Ectodermal cell (in vitro differentiated cells): ENCODE measurements around the gene LAMA1.

Experiments
- H3K27ac ChIP-seq: 2 replicates; pipeline ENCODE4 v1.7.0; 2013; ENCODE audit warnings: mild to moderate bottlenecking, low read depth, low read length; ENCODE audit not compliant: insufficient read depth, poor library complexity, severe bottlenecking
- H3K27me3 ChIP-seq: 2 replicates; pipeline ENCODE4 v1.7.0; 2013; ENCODE audit warnings: mild to moderate bottlenecking, low read length; ENCODE audit not compliant: insufficient read depth, control insufficient read depth, poor library complexity, severe bottlenecking
- H3K36me3 ChIP-seq: one replicate; pipeline ENCODE4 v1.7.0; 2013; ENCODE audit warnings: low read length; ENCODE audit not compliant: control insufficient read depth, insufficient read depth
- H3K4me1 ChIP-seq: one replicate; pipeline ENCODE4 v1.7.0; 2013; ENCODE audit warnings: low read length; ENCODE audit not compliant: control insufficient read depth, insufficient read depth
- H3K4me3 ChIP-seq: 2 replicates; pipeline ENCODE4 v1.7.0; 2013; ENCODE audit warnings: low read depth, low read length, control low read depth; ENCODE audit not compliant: insufficient read depth
- H3K9me3 ChIP-seq: 2 replicates; pipeline ENCODE4 v1.7.0; 2013; ENCODE audit warnings: mild to moderate bottlenecking, low read length, moderate library complexity; ENCODE audit not compliant: control insufficient read depth
- WGBS, 2 experiments: methylation state at CpG; one replicate each; pipeline ENCODE4 v1.1.7; 2013; ENCODE audit warnings: missing lambda C conversion rate in 2 of 2; 5-methylcytosine and 5-hydroxymethylcytosine counted together

The LAMA1 gene

DNA sequence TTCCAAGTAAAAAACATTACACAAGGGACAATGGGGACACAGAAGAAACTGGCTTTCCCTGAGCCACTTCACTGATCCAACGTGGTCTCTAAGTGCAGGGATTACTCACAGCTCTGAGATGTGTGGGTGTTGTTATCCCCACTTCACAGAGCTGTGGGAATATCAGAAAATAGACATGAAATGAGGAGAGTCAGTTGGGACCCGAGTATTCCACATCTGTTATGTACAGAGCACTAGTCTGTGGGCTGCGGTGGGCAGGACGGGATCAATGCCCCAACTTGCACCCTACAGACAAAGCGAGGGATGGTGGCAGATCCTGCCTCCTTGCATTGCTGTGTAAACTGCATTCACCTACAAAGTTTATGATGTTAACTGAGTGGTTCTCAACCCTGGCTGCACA is 11.7 kb downstream of the LAMA1 start:
- H3K4me3 ChIP-seq: no peak overlapping the region
- WGBS, 2 experiments: 95 to 96% methylated on average over 5 of the region's 5 CpGs
- H3K36me3 ChIP-seq: no peaks in the 10 kb centered on the region
- peaks cover 4% of the 10 kb centered on the region for H3K4me1 ChIP-seq
- H3K9me3 ChIP-seq: no peaks in the 10 kb centered on the region
- H3K27me3 ChIP-seq: no peaks in the 10 kb centered on the region
- no peak overlapping the region for H3K27ac ChIP-seq

DNA sequence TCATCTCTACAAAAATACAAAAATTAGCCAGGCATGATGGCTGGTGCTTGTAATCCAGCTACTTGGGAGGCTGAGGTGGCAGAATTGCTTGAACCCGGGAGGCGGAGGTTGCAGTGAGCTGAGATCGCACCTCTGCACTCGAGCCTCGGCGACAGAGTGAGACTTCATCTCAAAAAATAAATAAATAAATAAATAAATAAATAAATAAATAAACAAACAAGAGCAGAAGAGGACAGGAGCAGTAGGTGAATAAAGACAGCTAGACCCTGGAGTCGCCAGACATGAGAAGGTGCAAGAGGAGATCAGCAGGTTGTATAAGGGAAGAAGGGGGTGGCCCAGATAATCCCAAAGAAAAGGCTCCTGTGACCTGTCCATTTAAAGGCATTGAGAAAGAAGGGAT is 12.3 kb downstream of the LAMA1 start:
- Histone ChIP-seq H3K27ac (no peak overlapping the region), H3K4me1 (peaks cover 3% of the 10 kb centered on the region), H3K36me3 (no peaks in the 10 kb centered on the region), H3K27me3 (no peaks in the 10 kb centered on the region), H3K9me3 (no peaks in the 10 kb centered on the region), H3K4me3 (no peak overlapping the region)
- WGBS, 2 experiments: 96 to 98% methylated on average over 4 to 7 of the region's 7 CpGs

DNA sequence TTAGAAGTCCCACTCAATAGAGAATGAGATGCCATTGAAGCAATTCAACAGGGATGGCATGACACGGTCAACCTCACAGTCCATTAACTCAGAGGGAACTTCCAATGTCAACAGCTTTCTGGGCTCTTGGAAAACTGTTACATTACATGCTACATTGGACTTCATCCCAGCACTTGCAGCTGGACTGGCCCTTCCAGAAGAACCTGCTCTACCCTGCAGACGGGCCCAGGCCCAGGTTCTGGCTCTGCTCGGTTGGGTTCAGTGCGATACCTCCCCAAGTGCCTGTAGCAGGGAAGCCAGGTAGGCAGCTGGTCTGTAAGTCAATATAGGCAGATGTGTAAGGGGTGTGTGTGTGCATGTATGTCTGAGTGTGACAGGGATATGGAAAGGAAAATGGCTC is 12.9 kb downstream of the LAMA1 start:
- peaks cover 3% of the 10 kb centered on the region for H3K4me1 ChIP-seq
- no peaks in the 10 kb centered on the region for H3K36me3 ChIP-seq
- no peak overlapping the region for H3K4me3 ChIP-seq
- H3K9me3 ChIP-seq: no peaks in the 10 kb centered on the region
- H3K27ac ChIP-seq: no peak overlapping the region
- no peaks in the 10 kb centered on the region for H3K27me3 ChIP-seq
- 94 to 96% methylated on average over 4 of the region's 4 CpGs for WGBS, 2 experiments

DNA sequence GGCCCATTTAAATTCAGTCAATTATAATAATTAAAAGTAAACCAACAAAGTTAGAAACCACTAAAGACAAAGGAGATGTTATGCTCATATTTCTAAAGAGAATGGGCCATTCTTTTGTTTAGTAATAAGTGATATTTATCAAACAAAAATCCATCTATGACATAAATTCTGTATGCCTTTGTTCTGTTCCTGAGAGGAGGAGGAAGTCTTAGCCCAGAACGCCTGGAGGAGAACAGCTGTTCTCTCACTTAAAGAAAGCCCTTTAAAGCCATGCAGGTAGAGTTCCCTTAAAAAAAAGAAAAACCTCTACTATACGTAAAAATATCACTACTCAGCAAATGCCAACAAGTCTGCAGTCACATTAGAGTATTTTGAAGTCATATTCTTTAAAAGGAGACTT is 15.5 kb downstream of the LAMA1 start:
- 80 to 88% methylated on average over 1 of the region's 2 CpGs for WGBS, 2 experiments
- Histone ChIP-seq H3K27me3 (no peaks in the 10 kb centered on the region), H3K27ac (no peak overlapping the region), H3K4me3 (no peak overlapping the region), H3K9me3 (no peaks in the 10 kb centered on the region), H3K36me3 (no peaks in the 10 kb centered on the region), H3K4me1 (no peaks in the 10 kb centered on the region)

DNA sequence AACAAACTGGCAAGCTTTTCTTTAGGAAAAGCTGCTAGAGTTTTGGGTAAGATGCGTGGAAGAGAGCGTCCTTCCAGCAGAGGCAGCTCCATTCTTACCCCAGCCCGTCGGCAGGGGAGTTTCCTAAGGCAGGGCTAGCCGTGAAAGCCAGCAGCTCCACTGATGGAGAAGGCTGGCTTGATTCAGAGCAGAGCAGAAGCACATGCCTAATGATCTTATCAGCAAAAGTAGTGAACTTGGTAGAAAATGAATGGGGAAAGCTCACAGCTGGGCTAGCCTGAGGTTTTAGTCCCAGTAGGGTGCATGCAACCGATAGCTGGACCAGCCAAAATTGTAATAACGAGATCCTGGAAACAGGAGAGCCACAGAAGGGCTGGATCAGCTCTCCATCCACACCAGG is 20.8 kb downstream of the LAMA1 start:
- Histone ChIP-seq H3K4me3 (no peak overlapping the region), H3K36me3 (no peaks in the 10 kb centered on the region), H3K27ac (no peak overlapping the region), H3K4me1 (peaks cover 5% of the 10 kb centered on the region), H3K9me3 (no peaks in the 10 kb centered on the region), H3K27me3 (no peaks in the 10 kb centered on the region)
- WGBS, 2 experiments: 77 to 79% methylated on average over 7 of the region's 7 CpGs

DNA sequence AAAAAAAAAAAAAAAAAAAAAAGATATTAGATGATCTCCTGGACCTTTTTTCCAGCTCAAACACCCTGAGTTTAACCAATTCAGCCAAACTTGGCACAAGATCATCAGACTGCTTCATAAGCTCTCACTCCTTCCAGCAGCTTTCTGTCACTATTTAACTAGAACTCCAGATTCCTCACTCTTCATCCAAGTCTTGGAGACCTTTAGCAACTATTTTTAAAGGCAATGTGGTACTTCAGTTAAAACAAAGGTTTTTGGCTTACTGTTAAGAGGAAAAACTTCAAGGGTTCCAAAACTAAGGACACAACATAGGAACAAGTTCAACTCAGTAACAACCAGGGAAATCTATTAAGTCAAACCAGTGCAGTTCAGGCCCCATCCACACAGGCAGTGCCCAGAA is 23.2 kb downstream of the LAMA1 start:
- Histone ChIP-seq H3K36me3 (no peaks in the 10 kb centered on the region), H3K9me3 (no peaks in the 10 kb centered on the region), H3K27ac (no peak overlapping the region), H3K4me1 (peaks cover 27% of the 10 kb centered on the region), H3K4me3 (no peak overlapping the region), H3K27me3 (no peaks in the 10 kb centered on the region)

DNA sequence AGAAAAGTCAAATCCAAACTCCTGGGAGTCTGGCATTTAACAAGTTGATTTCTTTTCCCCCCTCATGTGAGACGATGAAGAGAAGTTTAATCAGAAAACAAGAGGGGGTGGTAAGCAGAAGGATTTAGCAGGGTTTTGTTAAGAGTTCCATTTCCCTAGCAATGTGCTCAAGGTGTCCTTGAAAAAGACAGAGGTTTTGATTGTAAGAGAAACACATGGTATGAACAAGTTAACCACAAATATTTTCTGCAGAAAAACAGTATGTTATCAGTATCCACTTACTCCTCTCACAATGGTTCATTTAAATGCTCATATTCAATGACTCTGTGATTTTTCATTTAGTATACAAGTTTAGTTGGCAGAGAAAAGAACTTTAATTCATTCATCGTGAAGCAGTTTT is 26.8 kb downstream of the LAMA1 start:
- WGBS, 2 experiments: 53 to 55% methylated on average over 2 of the region's 2 CpGs
- H3K27ac ChIP-seq: peak overlapping the region; percentile 16
- no peaks in the 10 kb centered on the region for H3K36me3 ChIP-seq
- H3K27me3 ChIP-seq: no peaks in the 10 kb centered on the region
- H3K9me3 ChIP-seq: no peaks in the 10 kb centered on the region
- H3K4me1 ChIP-seq: peaks cover 35% of the 10 kb centered on the region
- no peak overlapping the region for H3K4me3 ChIP-seq

DNA sequence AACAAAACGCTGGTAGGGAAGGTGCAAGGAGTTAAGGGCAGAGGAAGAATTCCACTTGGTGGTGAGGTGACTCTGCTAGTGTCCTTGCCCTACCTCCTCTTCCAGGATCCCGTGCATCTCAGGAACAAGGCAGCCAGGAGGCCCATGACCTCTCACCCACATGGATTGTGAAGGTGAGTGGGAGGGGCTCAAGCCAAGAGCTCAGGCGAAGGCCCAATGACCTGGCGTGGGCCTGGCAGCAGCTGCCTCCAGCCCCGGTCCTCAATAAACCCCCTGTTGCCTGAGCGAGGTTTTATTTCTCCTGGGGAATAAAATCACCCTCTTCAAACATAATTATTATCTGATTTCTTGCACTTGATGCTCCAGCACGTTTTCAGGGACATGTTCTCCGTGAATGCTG is 28.2 kb downstream of the LAMA1 start:
- Histone ChIP-seq H3K27me3 (no peaks in the 10 kb centered on the region), H3K9me3 (no peaks in the 10 kb centered on the region), H3K36me3 (no peaks in the 10 kb centered on the region), H3K27ac (no peak overlapping the region), H3K4me3 (no peak overlapping the region), H3K4me1 (peaks cover 35% of the 10 kb centered on the region)
- 72 to 74% methylated on average over 8 of the region's 8 CpGs for WGBS, 2 experiments

DNA sequence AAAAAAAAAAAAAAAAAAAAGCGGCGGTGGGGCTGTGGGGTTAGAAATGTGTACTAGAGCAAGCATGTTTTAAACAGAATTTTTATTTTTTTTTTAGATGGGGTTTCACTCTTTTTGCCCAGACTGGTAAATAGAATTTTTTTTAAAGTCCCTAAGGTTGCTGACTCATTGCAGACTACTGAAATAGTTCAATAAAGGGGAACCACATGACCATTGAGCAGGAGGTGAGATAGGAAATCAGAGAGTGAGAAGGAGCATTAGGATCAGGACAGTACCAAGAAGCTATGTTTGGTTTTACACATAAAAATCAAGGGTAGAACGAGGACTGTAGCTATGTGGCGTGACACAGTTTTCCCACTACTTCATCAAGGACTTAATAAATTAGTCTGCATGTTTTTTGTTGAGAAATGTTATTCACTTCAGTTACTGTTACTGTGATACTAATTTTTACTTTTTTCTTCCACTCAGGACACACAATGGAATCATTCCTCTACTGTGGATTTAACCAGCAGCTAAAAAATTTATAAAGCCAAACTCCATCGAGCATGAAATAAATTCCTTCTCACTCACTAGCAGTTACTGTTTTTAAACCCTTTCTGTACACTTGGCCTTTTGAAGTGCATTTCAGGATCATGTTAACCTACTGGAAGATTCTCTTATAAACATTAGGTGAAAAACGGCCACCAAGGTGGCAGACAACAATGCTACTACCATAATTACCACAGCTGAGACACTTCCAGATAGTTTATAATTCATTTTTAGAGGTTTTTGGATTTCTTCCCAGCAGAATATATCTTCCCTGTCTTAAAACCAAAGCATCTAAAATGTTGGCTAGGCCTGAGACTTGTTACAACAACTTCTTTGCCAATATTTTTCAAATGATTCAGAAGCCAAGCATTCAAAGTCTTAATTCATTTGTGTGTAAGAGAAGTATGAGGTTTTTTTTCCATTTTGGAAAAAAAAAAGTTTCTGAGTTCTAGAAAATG is 33.2 kb downstream of the LAMA1 start:
- 91 to 92% methylated on average over 5 to 6 of the region's 6 CpGs for WGBS, 2 experiments
- Histone ChIP-seq H3K9me3 (no peaks in the 10 kb centered on the region), H3K4me1 (peaks cover 12% of the 10 kb centered on the region), H3K4me3 (no peak overlapping the region), H3K36me3 (peaks cover 4% of the 10 kb centered on the region), H3K27me3 (no peaks in the 10 kb centered on the region), H3K27ac (no peak overlapping the region)

DNA sequence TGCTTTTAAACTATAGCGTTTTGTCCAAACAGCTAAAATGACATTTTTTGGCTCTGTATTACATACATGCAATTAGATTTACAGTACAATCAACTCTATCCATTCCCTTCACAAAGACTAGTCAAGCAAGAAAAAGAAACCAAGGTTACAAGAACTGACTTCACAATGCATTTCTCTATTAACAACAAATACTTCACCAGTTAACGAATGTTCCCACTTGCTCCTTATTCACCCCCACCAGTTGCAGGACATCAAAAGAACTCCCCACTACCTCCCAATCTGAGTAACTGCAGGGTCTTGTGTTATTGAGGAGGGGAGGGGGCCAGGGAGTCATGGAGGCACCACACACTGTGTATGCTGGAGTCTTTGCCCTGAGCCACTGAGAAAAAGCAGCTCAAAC is 34.9 kb downstream of the LAMA1 start:
- Histone ChIP-seq H3K4me3 (no peak overlapping the region), H3K4me1 (no peaks in the 10 kb centered on the region), H3K36me3 (peaks cover 4% of the 10 kb centered on the region), H3K9me3 (no peaks in the 10 kb centered on the region), H3K27me3 (no peaks in the 10 kb centered on the region), H3K27ac (no peak overlapping the region)
- WGBS, 2 experiments: 86 to 92% methylated on average over 2 of the region's 2 CpGs
